Neural cell (in vitro differentiated cells): ENCODE measurements around the gene CCDC12.

Experiments used
- CTCF ChIP-seq: fragments of 450-650 bp; IDR thresholded peaks from 2 replicates; pipeline ENCODE4 v1.5.1; 2014; ENCODE audit warnings: antibody characterized with exemption, mild to moderate bottlenecking, moderate library complexity; ENCODE audit not compliant: poor library complexity, severe bottlenecking
- EP300 ChIP-seq: fragments of 450-650 bp; conservative IDR thresholded peaks from 2 replicates; pipeline ENCODE4 v1.6.1; 2014; ENCODE audit warnings: antibody characterized with exemption, mild to moderate bottlenecking, moderate library complexity; ENCODE audit not compliant: poor library complexity, severe bottlenecking
- EZH2 ChIP-seq: fragments of 200-600, 300-800 bp; shearing (Covaris generic), sonication (generic); IDR thresholded peaks from 2 replicates; pipeline ENCODE4 v1.6.1; 2014; ENCODE audit warnings: antibody characterized with exemption, low read length, borderline replicate concordance, mild to moderate bottlenecking; ENCODE audit not compliant: insufficient read depth, poor library complexity, severe bottlenecking
- MXI1 ChIP-seq: fragments of 450-650 bp; conservative IDR thresholded peaks from 2 replicates; pipeline ENCODE4 v1.6.1; 2014; ENCODE audit warnings: antibody characterized with exemption, mild to moderate bottlenecking; ENCODE audit not compliant: poor library complexity, severe bottlenecking
- POLR2AphosphoS5 ChIP-seq: IDR thresholded peaks from 2 replicates; pipeline ENCODE4 v1.6.1; 2012
- REST ChIP-seq: IDR thresholded peaks from 2 replicates; pipeline ENCODE4 v1.6.1; 2012; ENCODE audit warnings: borderline replicate concordance
- SMC3 ChIP-seq: fragments of 450-650 bp; conservative IDR thresholded peaks from 2 replicates; pipeline ENCODE4 v1.6.1; 2014; ENCODE audit warnings: antibody characterized with exemption, mild to moderate bottlenecking, moderate library complexity; ENCODE audit not compliant: poor library complexity

- TF ChIP-seq CTCF (no peak), EZH2 (no peak), REST (no peak), SMC3 (no peak), POLR2AphosphoS5 (no peak), EP300 (no peak), MXI1 (no peak)
Measured at GRCh38 chr3:46882377-46883053, 94.0 kb downstream of the CCDC12 start.
